GM21423 (cell line): ENCODE data around the gene CYP46A1.

ENCODE experiments used
- ATAC-seq: cut with Tn5 transposase; IDR thresholded peaks from one replicate; pipeline ENCODE4 v1.9.1; 2021; ENCODE audit warnings: mild to moderate bottlenecking, moderate library complexity; ENCODE audit not compliant: unreplicated experiment

The CYP46A1 gene

DNA sequence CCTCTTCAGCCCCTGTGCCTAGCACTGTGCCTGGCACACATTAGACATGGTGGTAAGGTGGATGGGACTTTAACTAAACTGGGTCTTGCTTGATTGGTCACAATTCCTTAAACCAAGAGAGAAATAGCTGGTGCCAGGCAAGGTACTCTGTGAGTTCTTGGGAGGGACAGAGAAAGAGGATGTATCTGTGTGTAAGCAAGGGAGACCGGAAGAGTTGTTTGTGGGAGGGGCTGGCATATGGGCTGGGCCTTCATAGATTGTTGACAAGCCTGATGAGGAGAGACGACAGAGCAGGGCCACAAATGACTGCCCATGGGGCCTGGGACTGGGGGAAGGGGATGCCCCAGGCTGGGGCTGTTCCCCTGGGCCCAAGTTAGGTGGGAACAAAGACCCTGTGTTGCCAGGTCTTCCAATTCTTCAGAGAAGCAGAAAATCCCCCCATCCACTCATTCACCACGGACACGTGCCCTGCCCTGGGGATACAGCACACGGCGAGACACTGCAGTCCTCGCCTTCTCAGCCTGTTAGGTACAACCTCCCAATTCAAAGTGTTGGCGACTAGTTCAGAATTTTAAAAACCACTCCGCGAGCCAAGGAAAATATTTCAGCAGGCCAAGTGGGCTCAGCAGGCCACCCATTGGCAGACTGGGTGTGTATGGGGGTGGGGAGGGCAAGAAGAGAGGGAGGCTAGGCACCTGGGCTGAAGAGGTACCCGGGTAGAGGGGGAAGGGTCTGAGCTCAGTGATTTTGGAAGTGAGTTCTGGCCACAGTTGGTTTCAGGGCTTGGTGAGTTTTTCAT, 11.4 kb upstream of the CYP46A1 start:
- ATAC-seq = no peak

DNA sequence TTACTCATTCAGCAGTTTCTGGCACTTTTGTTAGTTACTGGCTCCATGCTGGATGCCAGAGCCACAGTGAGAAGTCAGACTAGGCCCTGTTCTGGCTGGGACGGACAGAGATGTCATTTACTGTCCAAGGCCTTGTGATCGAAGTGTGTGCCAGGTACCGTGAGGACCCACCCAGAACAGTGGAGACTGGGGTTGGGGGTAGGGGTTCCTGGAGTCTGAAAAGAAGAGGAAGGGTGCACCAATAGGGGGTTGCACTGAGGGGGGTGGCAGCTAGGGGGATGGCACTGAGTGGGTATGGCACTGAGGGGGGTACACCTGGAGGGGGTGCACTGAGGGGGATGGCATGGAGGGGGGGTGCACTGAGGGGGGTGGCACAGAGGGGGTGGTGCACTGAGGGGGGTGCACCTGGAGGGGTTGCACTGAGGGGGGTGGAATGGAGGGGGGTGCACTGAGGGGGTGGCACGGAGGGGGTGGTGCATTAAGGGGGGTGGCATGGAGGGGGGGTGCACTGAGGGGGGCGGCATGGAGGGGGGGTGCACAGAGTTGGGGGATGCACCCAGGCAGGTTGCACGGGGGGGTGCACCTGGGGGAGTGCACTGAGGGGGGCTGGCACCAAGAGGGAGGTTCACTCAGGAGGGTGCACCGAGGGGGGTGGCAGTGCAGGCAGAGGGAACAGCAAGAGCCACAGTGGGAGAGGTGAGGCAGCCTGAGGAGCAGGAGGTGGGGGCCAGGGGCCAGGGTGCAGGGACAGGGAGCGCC, 10.6 kb upstream of the CYP46A1 start:
- no peak for ATAC-seq

DNA sequence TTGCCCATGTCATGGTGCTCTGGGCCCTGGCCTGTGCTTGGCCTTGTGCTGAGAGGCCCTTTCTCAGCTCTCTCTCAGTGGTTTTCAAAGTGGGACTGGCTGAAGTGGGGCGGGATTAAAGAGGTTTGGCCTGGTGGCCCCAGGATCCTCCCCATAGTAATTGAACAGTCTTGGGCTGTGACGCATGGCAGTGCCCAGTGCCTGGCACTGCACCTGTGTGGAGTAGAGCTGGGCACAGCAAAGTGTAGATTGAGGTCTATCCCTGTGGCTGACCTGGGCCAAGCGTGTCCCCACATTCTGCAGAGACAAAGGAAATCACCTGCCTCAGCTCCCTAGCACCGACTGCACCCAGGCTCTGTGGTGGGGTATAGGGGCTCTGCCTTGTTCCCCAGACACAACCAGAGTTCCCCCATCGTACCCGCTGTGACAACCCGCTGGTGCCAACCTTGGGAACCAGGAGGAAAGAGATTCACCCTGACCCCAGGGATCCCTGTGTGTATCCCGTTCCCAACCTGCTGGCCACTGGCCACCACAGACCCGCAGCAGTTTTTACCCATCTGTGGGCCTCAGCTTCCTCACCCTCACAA, 9.9 kb upstream of the CYP46A1 start:
- ATAC-seq = no peak

GRCh38 chr14:99674776-99675381, 9.2 kb upstream of the CYP46A1 start:
- ATAC-seq = no peak

GRCh38 chr14:99675382-99675835, 8.7 kb upstream of the CYP46A1 start:
- no peak for ATAC-seq

GRCh38 chr14:99675951-99676350, 8.1 kb upstream of the CYP46A1 start:
- ATAC-seq = no peak

DNA sequence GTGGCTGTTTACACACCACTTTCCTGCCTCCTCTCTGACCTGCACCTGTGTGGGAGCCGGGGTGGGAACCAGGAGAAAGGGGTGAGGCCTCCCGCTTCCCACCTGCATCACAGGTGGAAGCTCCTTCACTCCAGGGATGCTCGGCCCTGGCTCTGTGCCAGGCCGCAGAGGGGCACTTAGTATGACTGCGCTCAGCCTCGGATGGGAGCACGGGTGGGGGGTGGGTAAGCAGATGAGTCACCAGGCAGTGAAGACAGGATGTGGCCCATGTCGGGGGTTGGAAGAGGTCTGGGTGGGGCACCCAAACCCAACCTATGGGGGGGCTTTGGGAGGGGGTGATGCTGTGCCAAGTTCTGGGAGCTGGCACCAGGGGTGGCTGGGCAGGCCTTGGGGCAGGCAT, 7.4 kb upstream of the CYP46A1 start:
- no peak for ATAC-seq

- no peak for ATAC-seq
Measured at GRCh38 chr14:99677231-99678140, 6.6 kb upstream of the CYP46A1 start.

DNA sequence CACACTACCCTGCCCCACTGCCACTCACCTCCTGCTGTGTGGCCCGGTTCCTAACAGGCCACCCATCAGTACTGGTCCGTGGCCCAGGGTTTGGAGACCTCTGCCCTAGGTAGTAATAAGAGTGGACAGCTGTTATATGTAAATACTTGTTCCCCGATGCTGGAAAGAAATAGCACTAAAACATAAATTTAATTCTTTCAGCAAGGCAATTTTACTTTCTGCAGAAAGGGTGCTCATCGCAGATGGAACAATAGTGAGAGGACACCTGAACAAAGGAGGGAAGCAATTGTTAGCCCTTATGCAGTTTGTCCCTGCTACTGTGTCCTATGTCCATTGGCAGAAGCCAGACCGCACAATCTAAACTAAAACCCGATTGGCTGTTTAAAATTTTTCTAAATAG, 5.9 kb upstream of the CYP46A1 start:
- no peak for ATAC-seq

GRCh38 chr14:99679111-99679510, 5.0 kb upstream of the CYP46A1 start:
- no peak for ATAC-seq

DNA sequence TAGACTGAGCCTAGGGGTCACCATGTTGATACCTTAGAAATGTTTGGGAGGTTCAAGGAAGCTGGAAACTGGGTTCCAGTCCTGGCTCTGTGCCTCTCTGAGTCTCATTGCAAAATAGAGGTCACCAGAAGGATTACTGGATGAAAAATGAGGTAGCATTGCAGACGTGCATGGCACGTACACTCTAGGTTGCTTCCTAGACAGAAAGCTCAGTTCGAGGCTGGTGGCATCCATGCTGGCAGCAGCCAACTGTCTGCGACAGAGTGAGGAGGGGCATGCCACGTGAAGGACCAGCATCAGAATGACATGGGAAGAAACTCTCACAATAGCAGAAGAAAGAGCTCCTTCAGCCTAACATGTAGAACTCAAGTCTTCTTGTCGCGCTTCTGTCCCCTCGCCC, 4.6 kb upstream of the CYP46A1 start:
- ATAC-seq = no peak

- ATAC-seq = no peak
Measured at GRCh38 chr14:99679996-99680395, 4.1 kb upstream of the CYP46A1 start.

GRCh38 chr14:99681101-99681831, 2.8 kb upstream of the CYP46A1 start:
- ATAC-seq = no peak

- no peak for ATAC-seq
Measured at GRCh38 chr14:99681832-99682148, 2.3 kb upstream of the CYP46A1 start.

GRCh38 chr14:99682809-99683618, 1.1 kb upstream of the CYP46A1 start:
- no peak for ATAC-seq

DNA sequence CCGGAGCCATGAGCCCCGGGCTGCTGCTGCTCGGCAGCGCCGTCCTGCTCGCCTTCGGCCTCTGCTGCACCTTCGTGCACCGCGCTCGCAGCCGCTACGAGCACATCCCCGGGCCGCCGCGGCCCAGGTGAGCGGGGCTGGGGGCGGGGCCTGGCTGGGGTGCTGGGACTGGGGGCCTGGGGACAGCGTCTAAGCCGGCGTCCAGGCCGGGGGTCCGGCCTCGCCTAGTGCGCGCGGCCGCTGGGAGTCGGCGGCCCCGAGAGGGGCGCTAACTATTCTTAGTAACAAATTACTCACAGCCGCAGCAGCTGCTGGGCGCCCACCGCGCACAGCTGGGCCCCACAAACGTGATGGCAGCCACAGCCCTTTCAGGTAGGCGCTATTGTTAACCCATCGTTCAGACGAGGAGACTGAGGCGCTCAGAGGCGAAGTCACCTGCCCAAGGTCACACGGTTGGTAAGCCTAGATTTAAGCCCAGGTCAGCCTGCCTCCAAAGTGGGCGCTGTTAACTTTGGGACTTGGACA, 374 bp downstream of the CYP46A1 start:
- ATAC-seq = peak; percentile 28

DNA sequence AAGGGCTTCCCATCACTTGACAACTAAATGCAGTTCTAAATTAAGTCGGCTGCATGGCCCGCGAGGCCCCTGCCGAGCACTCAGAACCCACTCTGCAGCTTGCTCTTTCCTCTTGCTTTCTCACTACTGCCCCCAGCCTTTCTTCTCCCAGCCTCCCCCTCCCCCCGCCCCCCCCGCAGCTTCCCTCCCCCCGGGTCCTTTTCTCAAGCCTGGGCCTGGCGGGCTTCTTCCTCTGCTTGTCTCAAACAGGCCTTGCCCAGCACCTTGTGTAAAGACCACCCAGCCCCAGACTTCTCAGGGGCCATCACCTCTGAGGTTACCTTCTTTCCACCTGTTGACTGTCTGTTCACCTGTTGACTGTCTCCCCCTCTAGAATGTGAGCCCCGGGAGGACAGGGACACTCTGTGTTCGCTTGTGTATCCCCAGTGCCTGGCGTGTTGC, 1.1 kb downstream of the CYP46A1 start:
- no peak for ATAC-seq

DNA sequence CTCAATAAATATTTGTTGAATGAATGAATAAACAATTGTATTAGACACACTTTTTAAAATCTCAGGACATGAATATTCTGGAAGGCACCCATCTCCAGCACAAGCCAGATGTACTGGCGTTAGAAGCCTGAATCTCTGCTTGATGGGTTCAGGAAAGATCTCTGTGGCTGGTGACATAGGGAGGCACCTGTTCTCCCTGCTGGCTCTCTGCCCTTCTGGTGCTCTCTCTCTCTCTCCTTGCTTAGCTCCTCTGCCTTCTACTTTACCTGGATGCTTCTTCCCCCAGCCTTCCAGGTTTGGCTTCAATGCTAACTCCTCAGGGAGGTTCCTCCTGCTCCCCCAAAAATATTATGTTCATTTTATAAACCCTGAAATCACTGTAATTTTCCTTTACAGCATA, 1.5 kb downstream of the CYP46A1 start:
- ATAC-seq = no peak
